DMS79 treated with DMSO at 0.1 percent for 48 hours (cell line): ENCODE measurements around the gene CSNK1A1.
"Not testable (repeated sequence)": the region's sequence is repeated elsewhere in the genome, so short reads cannot be mapped to it uniquely, and the experiment has no call there.

Source experiments
- DNase-seq: peaks from one replicate; lab custom pipeline; 2025; lab: John Stamatoyannopoulos, UW

Gene CSNK1A1

GRCh38 chr5:149551227-149552037, at the start of gene CSNK1A1:
CSNK1A1 (minus strand) TSS chr5:149551439; CDS start chr5:149550964, 475 bp downstream.
- DNase-seq, result peak; percentile 85

DNA sequence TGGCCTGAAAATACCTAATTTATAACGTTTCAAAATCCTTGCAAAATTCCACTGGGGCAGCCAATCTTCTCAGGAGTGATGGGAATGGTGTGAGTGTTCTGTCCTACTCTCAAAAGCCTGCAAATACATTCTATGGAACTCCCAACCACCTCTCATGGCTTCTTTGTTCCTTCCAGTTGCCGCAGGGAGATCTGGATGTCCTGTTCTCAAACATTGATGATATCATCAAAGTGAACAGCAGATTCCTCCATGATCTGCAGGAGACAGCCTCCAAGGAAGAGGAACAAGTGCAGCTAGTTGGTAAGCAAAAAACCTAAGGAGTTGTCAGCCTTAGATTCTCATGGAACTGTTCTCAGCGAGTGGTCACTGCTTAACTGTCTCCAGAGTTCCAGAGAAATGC, 49.7 kb upstream of the CSNK1A1 start:
- DNase-seq, result no peak

- DNase-seq, result no peak
Observed at GRCh38 chr5:149599375-149599774, 48.1 kb upstream of the CSNK1A1 start.

DNA sequence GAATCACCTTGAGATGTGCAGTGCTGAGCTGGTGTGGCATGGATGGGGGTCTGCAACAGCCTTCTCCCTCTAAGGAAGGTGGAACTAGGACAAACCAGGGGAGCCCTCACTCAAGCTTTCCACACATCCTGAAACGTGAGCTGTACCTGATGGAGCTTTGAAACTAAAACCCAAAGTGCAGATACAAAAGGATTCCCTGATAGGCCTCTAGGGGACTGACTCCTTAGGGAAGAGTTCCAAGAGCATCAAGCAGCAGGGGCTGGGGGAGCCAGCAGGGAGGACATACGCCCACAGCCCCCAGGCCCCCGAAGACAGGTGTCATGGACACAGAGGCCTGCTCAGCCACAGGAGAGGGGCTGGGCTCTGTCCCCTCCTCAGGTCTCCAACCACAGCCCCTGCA, 47.7 kb upstream of the CSNK1A1 start:
- DNase-seq, result no peak

DNA sequence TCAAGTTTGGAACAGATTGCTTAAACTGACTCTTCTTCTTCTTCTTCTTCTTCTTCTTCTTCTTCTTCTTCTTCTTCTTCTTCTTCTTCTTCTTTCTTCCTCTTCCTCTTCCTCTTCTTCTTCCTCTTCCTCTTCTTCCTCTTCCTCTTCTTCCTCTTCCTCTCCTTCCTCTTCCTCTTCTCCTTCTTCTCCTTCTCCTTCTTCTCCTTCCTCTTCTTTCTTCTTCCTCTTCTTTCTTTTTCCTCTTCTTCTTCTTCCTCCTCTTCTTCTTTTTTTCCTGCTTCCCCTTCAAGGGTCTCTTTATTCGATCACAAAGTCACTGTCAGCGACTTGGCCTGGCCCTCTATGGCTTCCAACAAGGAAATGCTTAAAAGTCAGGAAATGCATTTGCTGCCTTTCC, 47.0 kb upstream of the CSNK1A1 start:
- DNase-seq, result not testable (repeated sequence)

DNA sequence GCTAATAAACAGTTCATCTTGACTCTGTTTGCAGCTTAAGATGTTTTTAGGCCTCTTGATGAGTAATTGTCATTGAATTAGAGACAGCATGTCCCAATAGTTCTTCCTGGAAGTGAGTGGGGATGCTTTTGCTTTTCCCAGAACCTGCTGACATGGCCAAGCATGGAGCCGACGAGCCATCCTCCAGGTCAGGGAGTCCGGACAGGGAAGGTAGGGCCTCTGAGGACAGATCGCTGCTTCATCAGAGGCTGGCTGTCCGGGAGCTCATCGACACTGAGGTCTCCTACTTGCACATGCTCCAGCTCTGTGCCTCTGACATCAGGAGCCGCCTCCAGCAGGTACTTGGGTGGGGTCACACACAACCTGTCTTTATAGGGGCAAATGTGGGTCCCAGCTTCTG, 46.4 kb upstream of the CSNK1A1 start:
- no peak for DNase-seq

DNA sequence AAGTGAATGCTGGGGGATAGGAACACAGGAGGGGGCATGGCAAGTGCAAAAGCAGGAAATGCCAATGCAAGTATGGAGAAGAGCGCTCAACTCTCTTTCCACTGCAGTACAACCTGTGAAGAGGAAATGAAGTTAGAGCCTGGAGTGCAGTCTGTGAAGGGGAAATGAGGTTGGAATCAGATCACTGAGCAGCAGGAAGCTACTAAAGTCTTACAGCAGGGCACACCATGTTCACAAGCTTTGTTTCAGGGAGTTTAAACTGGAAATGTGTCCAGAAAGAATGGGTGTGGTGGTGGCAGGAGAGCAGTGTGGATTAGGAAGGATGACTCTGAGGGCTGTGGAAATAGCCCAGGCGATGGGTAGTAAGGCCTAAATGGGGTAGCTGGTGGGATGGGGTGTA, 45.5 kb upstream of the CSNK1A1 start:
- no peak for DNase-seq

DNA sequence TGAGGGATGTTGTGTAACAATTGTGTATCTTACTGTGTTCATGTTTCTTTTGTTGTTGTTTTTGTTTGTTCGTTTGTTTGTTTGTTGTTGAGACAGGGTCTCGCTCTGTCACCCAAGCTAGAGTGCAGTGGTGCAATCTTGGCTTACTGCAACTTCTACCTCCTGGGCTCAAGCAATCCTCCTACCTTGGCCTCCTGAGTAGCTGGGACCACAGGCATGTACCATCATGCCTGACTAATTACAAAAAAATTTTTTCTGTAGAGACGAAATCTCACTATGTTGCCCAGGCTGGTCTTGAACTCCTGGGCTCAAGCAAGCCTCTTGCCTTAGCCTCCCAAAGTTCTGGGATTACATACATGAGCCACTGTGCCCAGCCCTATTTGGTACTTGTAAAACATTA, 43.9 kb upstream of the CSNK1A1 start:
- DNase-seq, result not testable (repeated sequence)

DNA sequence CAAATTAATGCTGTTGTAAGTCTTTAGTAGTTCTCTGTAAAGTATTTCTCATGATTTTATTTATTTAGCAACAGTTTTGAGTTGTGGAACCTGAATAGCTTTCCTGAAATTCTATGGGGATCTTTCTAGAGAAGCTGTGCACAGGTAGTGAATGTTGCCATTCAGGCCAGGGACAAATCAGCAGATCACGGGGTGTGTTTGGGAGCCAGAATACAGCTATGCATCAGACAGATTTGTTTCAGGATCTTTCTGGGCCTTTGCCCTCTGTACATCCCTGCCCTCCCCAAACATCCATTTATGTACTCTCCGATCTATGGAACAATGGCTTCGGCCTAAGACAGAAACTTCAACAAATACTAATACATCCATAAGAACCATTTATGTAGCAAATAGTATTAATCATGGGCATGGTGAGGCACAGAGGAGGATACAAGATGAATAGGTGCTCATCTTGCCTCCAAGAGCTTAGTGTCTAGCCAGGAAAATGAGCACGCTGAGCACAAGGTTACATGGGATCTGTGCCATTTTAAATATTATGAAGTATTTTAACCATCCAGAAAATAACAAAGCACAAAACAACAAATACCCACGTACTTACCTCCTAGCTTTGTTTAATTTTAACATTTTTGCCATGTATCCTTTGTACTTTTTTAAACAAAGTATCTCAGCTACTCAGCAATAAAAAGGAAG, 43.1 kb upstream of the CSNK1A1 start:
- DNase-seq, result no peak

- no peak for DNase-seq
Observed at GRCh38 chr5:149593370-149593769, 42.1 kb upstream of the CSNK1A1 start.

GRCh38 chr5:149588936-149589335, 37.7 kb upstream of the CSNK1A1 start:
- DNase-seq, result no peak

DNA sequence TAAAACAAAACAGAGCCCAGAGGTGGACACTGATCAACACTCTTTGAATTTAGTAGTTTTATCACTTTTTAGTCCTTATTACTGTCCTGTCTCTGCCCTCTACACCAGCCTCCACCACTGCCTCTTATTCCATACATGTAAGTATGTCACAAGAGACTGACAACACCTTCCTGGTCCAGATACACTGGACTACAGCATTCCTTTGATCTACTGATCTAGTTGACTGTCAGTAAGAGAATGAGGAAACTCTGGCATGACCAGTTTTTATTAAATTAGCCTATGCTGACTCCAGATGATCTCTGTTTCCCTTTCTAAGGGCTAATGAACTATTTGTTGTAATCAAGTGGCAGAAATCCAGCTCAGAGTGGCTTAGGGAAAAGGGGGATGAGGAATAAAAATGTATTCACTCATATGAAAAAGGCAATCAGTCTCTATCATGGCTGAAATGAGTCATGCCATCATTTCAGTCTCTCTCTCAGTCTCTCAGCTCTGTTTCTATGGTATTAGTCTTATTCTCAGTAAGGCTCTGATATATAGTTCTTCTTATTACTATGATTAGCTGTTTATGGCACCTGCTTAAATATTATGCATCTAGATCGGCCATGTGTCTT, 35.6 kb upstream of the CSNK1A1 start:
- no peak for DNase-seq

- no peak for DNase-seq
Observed at GRCh38 chr5:149585910-149586309, 34.7 kb upstream of the CSNK1A1 start.

- DNase-seq, result no peak
Observed at GRCh38 chr5:149584121-149584520, 32.9 kb upstream of the CSNK1A1 start.

DNA sequence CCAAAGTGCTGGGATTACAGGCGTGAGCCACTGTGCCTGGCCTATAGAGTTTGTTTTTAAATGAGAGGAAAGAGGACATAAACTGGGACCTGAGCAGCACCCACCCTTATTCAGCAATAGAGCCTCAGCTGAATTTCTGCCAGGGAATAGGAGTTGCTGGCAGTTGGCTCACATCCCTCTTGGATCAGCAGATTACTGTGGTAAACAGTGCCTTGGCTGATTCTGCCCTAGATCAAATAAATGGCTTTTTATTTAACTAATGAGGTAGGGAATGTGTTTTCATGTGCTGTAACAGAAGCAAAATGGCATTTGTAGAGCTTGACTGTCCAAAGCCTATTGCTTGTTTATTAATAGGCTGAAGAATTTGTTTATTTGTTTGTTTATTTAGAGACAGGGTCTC, 32.2 kb upstream of the CSNK1A1 start:
- no peak for DNase-seq

GRCh38 chr5:149581931-149582768, 30.9 kb upstream of the CSNK1A1 start:
- DNase-seq, result no peak

GRCh38 chr5:149581192-149581861, 30.1 kb upstream of the CSNK1A1 start, which contains the start of gene ARHGEF37:
ARHGEF37 (plus strand) TSS chr5:149581498; CDS start chr5:149597770, 16,272 bp downstream.
- peak; percentile 28 for DNase-seq

GRCh38 chr5:149580808-149581191, 29.6 kb upstream of the CSNK1A1 start:
- no peak for DNase-seq

- no peak for DNase-seq
Observed at GRCh38 chr5:149578896-149579295, 27.7 kb upstream of the CSNK1A1 start.

DNA sequence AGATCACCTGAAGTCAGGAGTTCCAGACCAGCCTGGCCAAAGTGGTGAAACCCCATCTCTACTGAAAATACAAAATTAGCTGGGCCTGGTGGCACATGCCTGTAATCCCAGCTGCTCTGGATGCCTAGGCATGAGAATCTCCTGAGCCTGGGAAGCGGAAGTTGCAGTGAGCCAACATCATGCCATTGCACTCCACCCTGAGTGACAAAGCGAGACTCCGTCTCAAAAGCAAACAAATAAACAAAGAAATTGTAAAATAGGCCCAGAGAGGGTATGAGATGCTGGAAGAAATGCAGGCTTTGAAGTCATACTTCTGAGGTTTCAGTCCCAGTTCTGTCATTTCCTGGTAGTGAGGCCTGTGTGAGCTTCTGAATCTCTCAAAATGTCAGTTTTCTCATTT, 24.8 kb upstream of the CSNK1A1 start:
- no peak for DNase-seq

GRCh38 chr5:149575131-149575530, 23.9 kb upstream of the CSNK1A1 start:
- DNase-seq, result no peak
